Gastroesophageal sphincter (tissue), 3 donors: ENCODE results near the gene EIF3B.

Experiments used
- EP300 ChIP-seq: sonication (generic); formaldehyde crosslinking; IDR thresholded peaks from one replicate; pipeline ENCODE4 v1.6.1; 2017; ENCODE audit warnings: antibody characterized with exemption, mild to moderate bottlenecking
- POLR2A ChIP-seq, 2 donors: fragments of 450-650 bp; IDR thresholded peaks; one replicate each; pipeline ENCODE4 v1.6.1; 2017; ENCODE audit warnings: antibody characterized with exemption in 2 of 2, mild to moderate bottlenecking in 2 of 2, moderate library complexity in 1 of 2
- POLR2AphosphoS5 ChIP-seq: sonication (generic); formaldehyde crosslinking; IDR thresholded peaks from one replicate; pipeline ENCODE4 v1.6.1; 2017; ENCODE audit warnings: antibody characterized with exemption
- TF ChIP-seq, protein P1 (sequence below), 4 experiments: fragments of 200-600 bp in 2 of 4; fragments of 450-650 bp in 2 of 4; sonication (generic) in 1 of 4; IDR thresholded peaks; one replicate each; pipeline ENCODE4 v1.5.1; 2017 to 2019; ENCODE audit warnings: antibody characterized with exemption in 4 of 4, mild to moderate bottlenecking in 2 of 4, moderate library complexity in 2 of 4

DNA sequence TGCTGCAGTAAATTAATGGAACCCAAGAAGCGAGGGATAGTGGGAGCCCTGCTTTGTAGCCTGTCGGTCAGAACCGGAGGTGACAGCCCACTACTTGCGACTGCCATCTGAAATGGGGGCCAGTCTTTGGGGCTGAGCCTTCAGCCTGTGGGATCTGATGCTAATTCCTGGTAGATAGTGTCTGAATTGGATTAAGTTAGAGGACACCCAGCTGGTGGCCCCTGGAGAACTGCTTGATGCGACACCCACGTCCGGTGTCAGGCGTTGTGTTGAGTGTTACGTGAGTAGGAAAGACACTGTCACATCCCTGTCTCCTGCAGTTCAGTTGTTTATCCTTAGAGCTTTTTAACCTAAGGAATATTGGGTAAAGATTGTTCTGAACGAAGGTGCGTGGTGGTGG, 5.0 kb downstream of the EIF3B start:
- TF ChIP-seq, protein P1, sequence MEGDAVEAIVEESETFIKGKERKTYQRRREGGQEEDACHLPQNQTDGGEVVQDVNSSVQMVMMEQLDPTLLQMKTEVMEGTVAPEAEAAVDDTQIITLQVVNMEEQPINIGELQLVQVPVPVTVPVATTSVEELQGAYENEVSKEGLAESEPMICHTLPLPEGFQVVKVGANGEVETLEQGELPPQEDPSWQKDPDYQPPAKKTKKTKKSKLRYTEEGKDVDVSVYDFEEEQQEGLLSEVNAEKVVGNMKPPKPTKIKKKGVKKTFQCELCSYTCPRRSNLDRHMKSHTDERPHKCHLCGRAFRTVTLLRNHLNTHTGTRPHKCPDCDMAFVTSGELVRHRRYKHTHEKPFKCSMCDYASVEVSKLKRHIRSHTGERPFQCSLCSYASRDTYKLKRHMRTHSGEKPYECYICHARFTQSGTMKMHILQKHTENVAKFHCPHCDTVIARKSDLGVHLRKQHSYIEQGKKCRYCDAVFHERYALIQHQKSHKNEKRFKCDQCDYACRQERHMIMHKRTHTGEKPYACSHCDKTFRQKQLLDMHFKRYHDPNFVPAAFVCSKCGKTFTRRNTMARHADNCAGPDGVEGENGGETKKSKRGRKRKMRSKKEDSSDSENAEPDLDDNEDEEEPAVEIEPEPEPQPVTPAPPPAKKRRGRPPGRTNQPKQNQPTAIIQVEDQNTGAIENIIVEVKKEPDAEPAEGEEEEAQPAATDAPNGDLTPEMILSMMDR (IDR thresholded peaks at IDR 0.05) = no peak
- TF ChIP-seq POLR2AphosphoS5 (no peak), POLR2A (IDR thresholded peaks at IDR 0.05) (no peak), EP300 (no peak)
